Karpas-422 (cell line): ENCODE measurements around the gene ZNF560. TPM values are rescaled to one million over a fixed set of nuclear protein-coding genes. Genes with fewer than 3 reads are reported as not detected.

ENCODE experiments used
- DNase-seq: peaks from one replicate; pipeline ENCODE4 v3.0.0-alpha.2; 2015
- H2AFZ ChIP-seq: fragments of 200-600 bp; sonication (generic); 2 replicates; pipeline ENCODE4 v1.6.1; 2014; ENCODE audit warnings: antibody characterized with exemption, low read length, mixed read lengths
- H3K27ac ChIP-seq: fragments of 200-600 bp; sonication (generic); 2 replicates; pipeline ENCODE4 v1.5.1; 2014; ENCODE audit warnings: mild to moderate bottlenecking, low read length, moderate library complexity
- H3K27me3 ChIP-seq: fragments of 200-600 bp; sonication (generic); 2 replicates; pipeline ENCODE4 v1.6.1; 2014; ENCODE audit warnings: low read length, mixed read lengths
- H3K36me3 ChIP-seq: fragments of 200-600 bp; sonication (generic); 2 replicates; pipeline ENCODE4 v1.6.1; 2014; ENCODE audit warnings: low read length, mixed read lengths; ENCODE audit not compliant: insufficient read depth
- H3K4me1 ChIP-seq: fragments of 200-600 bp; sonication (generic); 2 replicates; pipeline ENCODE4 v1.6.1; 2014; ENCODE audit warnings: mild to moderate bottlenecking, low read length, mixed read lengths
- H3K4me2 ChIP-seq: fragments of 200-600 bp; sonication (generic); 2 replicates; pipeline ENCODE4 v1.6.1; 2014; ENCODE audit warnings: low read length, low read depth, mild to moderate bottlenecking; ENCODE audit not compliant: poor library complexity, severe bottlenecking
- H3K4me3 ChIP-seq: fragments of 200-600 bp; sonication (generic); 2 replicates; pipeline ENCODE4 v1.5.1; 2014; ENCODE audit warnings: mild to moderate bottlenecking, antibody characterized with exemption, low read length, mixed read lengths
- H3K79me2 ChIP-seq: fragments of 200-600 bp; sonication (generic); 2 replicates; pipeline ENCODE4 v1.6.1; 2014; ENCODE audit warnings: mild to moderate bottlenecking, low read length, mixed read lengths
- H3K9ac ChIP-seq: fragments of 200-600 bp; sonication (generic); 2 replicates; pipeline ENCODE4 v1.6.0; 2014; ENCODE audit warnings: low read length
- H3K9me2 ChIP-seq: fragments of 200-600 bp; sonication (generic), shearing (Covaris generic); replicated peaks from 2 replicates; pipeline ENCODE4 v1.6.0; 2014; ENCODE audit warnings: mild to moderate bottlenecking, low read length, moderate library complexity; ENCODE audit not compliant: insufficient read depth
- H3K9me3 ChIP-seq: fragments of 300-700, 200-600 bp; sonication (generic); 2 replicates; pipeline ENCODE4 v1.6.1; 2014; ENCODE audit warnings: low read length, mixed read lengths
- H4K20me1 ChIP-seq: fragments of 200-600 bp; sonication (generic); 2 replicates; pipeline ENCODE4 v1.6.1; 2014; ENCODE audit warnings: mild to moderate bottlenecking, antibody characterized with exemption, low read length, low read depth; ENCODE audit not compliant: insufficient read depth
- total RNA-seq: library from RNA; depleted of rRNA; stranded (reverse); fragments of >200 nt; shearing (Covaris generic); gene quantifications from 2 replicates; pipeline ENCODE4 v1.2.3, GENCODE V29; 2014; ENCODE audit warnings: low replicate concordance; rRNA removed

Gene ZNF560
- total RNA-seq, 1 experiment from 2014 or later, result not detected

GRCh38 chr19:9430444-9430843 lies 68.0 kb downstream of the ZNF560 start:
- H3K36me3 ChIP-seq, result peaks cover 69% of the 10 kb centered on the region
- no peaks in the 10 kb centered on the region for H3K27me3 ChIP-seq
- no peak for DNase-seq
- peaks cover 10% of the 10 kb centered on the region for H3K4me1 ChIP-seq
- no peak overlapping the region for H2AFZ ChIP-seq
- H4K20me1 ChIP-seq, result no peaks in the 10 kb centered on the region
- no peak overlapping the region for H3K4me3 ChIP-seq
- H3K27ac ChIP-seq, result no peak overlapping the region
- peaks cover 67% of the 10 kb centered on the region for H3K79me2 ChIP-seq
- peaks cover 3% of the 10 kb centered on the region; the same call in 1 of the 2 replicates for H3K9me3 ChIP-seq
- no peak overlapping the region for H3K9ac ChIP-seq
- H3K9me2 ChIP-seq, result no peaks in the 10 kb centered on the region
- no peak overlapping the region for H3K4me2 ChIP-seq

- DNase-seq, result no peak
- Histone ChIP-seq H3K9ac (no peak overlapping the region), H3K4me3 (no peak overlapping the region), H3K9me3 (peaks cover 8% of the 10 kb centered on the region; the same call in 1 of the 2 replicates), H3K4me2 (no peak overlapping the region), H3K4me1 (no peaks in the 10 kb centered on the region), H3K79me2 (peaks cover 51% of the 10 kb centered on the region), H3K36me3 (peaks cover 83% of the 10 kb centered on the region), H4K20me1 (no peaks in the 10 kb centered on the region), H3K27ac (no peak overlapping the region), H2AFZ (no peak overlapping the region), H3K9me2 (no peaks in the 10 kb centered on the region), H3K27me3 (no peaks in the 10 kb centered on the region)
Measured at GRCh38 chr19:9427941-9428340, 70.5 kb downstream of the ZNF560 start.

Other genes starting within 250 kb of the ZNF560 start
- not detected in 2 replicates for gene OR7E24, start 247.7 kb downstream of the ZNF560 start, total RNA-seq
- gene ZNF699, start 188.8 kb downstream of the ZNF560 start, total RNA-seq, result 6.9 and 14.4 TPM in 2 replicates
- gene ZNF559, start 174.4 kb downstream of the ZNF560 start, total RNA-seq, result 8.4 and 42.2 TPM in 2 replicates
- 2.5 and 5.0 TPM in 2 replicates for gene ZNF177, start 135.6 kb downstream of the ZNF560 start, total RNA-seq
- 21.4 and 54.3 TPM in 2 replicates for gene ZNF266, start 63.0 kb downstream of the ZNF560 start, total RNA-seq
- 5.7 and 8.1 TPM in 2 replicates for gene ZNF426, start 40.0 kb upstream of the ZNF560 start, total RNA-seq
- gene ZNF121, start 85.9 kb upstream of the ZNF560 start, total RNA-seq, result 43.0 and 77.6 TPM in 2 replicates
- 16.1 and 35.2 TPM in 2 replicates for gene ZNF561, start 122.6 kb upstream of the ZNF560 start, total RNA-seq
- 26.7 and 35.5 TPM in 2 replicates for gene ZNF562, start 176.5 kb upstream of the ZNF560 start, total RNA-seq